Central memory CD4-positive, alpha-beta T cell (primary cell): Measurements from ENCODE around the gene BRMS1.
"Not testable (repeated sequence)": the region's sequence is repeated elsewhere in the genome, so short reads cannot be mapped to it uniquely, and the experiment has no call there.

Experiments
- DNase-seq: peaks from one replicate; pipeline ENCODE4 v3.0.0; 2022
- total RNA-seq, 3 experiments: gene quantifications; one replicate each; lab custom pipeline; 2026; lab: John Stamatoyannopoulos, UW

Gene BRMS1, protein sequence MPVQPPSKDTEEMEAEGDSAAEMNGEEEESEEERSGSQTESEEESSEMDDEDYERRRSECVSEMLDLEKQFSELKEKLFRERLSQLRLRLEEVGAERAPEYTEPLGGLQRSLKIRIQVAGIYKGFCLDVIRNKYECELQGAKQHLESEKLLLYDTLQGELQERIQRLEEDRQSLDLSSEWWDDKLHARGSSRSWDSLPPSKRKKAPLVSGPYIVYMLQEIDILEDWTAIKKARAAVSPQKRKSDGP
- total RNA-seq = 39.4 to 103 (median 59.3) reads per million in 3 experiments

DNA sequence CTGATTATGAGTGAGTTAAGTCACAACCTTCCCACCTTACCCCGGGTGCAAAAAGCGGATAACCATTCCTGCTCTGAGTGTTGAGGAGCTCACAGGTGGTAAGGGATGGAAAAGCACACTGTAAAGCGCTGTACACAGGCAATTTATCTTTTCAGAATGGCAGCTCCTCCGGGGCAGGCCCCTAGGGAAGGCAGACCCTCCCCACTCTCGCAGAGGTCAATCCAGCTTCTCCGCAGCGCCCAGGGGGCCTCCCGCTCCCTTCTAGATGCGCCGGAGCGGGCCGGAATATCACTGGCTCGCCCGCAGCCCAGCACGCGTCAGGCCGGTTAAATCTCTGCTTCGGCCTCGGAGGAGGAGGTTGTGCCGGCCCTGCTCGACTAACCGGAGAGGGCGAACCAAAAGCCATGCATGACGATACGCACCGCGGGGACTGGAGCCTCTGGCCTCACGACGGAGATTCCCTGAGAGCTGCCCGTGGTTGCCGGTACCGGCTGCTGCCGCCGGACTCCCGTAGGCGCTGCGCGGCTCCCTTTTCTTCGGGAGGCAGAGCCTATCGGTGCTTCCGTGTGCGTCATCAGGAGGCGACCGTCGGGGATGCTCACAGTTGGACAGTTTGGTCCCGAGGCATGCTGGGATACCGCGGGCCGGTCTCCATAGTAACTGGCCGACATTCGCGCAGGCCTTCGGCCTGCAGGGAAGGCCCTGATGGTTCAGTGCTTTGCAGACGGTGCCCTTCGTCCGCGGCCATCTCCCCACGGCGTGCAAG, at the start of gene BRMS1:
BRMS1 (minus strand) TSS at position 555 of the 766 bp plus-strand sequence. CDS start 2,870 bp downstream, outside the sequence.
- peak; percentile 93 for DNase-seq

- DNase-seq = no peak
These were observed 49.0 kb upstream of the BRMS1 start for GRCh38 chr11:66393954-66394353.

DNA sequence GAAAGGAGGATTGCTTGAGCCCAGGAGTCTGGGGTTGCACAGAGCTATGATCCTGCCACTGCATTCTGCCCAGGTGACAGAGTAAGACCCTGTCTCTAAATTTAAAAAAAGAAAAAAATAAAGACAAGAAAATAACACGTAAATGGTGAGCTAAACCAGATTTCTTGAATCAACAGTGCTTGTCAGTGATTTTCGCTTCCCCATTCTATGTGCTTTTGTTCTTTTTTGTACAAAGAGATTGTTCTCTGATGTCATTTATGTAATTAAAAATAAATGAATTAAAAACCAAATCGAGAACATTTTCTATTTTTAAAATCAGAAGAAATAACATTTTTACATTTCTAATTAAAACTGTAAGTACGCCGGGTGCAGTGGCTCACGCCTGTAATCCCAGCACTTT, 46.4 kb upstream of the BRMS1 start:
- no peak for DNase-seq

DNA sequence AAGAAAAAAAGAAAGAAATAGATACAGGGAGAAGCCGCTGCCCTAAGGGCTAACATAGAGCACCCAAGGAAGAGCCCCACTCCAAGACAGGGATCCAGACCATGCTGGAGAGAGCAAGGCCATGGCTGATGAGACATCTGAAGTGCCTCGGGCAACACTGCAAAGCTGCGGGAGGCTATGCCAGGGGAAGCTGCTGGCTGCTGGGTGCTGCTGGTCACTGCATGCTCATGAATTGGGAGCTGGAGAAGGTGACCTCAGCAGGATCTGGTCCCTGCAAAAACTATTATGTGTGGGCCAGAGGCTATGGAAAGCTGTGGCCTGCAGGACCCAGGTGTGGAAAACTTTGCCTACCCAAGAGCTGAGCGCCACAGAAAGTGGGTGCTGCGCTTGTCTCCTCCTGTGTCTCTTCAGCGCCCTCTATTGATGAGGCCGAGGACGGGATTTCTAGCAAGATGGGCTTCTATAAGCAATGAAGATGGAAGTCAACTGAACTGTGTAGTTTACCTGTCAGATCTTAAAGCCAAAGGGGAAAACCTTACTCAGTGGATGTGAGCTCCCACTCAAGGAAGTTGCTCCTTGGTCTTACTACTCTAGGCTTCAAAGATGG, 44.0 kb upstream of the BRMS1 start:
- peak; percentile 56 for DNase-seq

DNA sequence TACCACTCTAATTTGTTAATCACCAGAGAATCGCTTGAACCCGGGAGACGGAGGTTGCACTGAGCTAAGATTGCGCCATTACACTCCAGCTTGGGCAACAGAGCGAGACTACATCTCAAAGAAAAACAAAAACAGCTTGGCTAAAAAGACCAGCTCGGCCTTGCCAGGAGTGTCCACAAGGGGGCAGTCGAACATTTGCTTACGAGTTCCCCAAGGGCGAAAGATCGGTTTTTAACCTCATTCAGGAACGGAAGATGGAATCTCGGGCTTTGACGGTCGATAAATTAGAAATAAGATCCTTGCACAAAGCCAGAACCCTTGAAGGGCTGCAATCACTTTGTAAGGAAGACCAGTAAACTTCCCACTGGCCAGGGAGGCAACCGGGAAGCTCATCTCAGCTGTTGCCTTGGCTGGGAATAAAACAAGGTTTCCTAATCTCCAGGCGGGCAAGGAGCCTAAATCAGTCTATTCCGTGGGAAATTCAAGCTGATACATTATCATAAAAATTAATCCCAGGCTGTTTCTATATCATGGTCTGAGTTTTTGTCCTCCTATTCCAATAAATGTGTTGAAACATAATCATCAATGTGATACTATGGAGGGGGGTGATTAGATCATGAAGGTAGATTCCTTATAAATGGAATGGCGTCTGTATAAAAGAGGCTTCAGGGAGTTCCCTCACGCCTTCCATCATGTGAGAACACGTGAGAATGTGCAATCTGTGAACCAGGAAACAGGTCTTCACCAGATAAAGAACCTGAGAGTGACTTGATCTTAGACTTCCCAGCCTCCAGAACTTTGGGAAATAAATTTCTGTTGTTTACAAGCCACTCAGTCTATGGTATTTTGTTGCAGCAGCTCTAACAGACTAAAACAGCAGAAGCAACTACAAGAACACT, 41.5 kb upstream of the BRMS1 start:
- DNase-seq = peak; percentile 69

DNA sequence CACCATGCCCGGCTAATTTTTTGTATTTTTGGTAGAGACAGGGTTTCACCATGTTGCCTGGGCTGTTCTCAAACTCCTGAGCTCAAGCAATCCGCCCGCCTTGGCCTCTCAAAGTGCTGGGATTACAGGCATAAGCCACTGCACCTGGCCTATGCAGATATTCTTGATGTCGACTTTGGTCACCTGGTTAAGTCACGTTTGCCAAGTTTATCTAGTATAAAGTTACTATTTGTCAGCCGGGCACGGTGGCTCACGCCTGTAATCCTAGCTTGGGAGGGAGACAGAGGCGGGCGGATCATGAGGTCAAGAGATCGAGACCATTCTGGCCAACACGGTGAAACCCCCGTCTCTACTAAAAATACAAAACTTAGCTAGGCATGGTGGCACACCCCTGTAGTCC, 39.4 kb upstream of the BRMS1 start:
- not testable (repeated sequence) for DNase-seq

DNA sequence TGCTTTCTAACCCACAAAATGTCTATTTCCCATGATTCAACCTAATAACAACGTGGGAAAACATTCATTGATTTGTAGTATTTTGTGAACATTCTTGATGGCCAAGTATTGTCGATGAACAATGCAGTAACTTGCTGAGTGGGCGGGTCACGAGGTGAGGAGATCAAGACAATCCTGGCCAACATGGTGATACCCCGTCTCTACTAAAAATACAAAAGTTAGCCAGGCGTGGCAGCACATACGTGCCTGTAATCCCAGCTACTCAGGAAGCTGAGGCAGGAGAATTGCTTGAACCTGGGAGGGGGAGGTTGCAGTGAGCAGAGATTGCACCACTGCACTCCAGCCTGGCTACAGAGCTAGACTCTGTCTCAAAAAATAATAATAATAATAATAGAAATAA, 35.4 kb upstream of the BRMS1 start:
- not testable (repeated sequence) for DNase-seq

GRCh38 chr11:66373690-66374287, 28.9 kb upstream of the BRMS1 start:
- not testable (repeated sequence) for DNase-seq

- DNase-seq = no peak
These were observed 28.4 kb upstream of the BRMS1 start for GRCh38 chr11:66373265-66373664.

- DNase-seq = peak; percentile 70
These were observed 26.9 kb upstream of the BRMS1 start, which contains the start of gene SLC29A2 for GRCh38 chr11:66371627-66372415. Gene SLC29A2, minus strand, starts transcription at chr11:66371760. Its CDS starts 169 bp downstream, at chr11:66371591.

GRCh38 chr11:66369073-66369894, 24.4 kb upstream of the BRMS1 start:
- DNase-seq = no peak

GRCh38 chr11:66368484-66368883, 23.6 kb upstream of the BRMS1 start:
- DNase-seq = no peak

- DNase-seq = no peak
These were observed 22.8 kb upstream of the BRMS1 start for GRCh38 chr11:66367561-66368312.

- DNase-seq = no peak
These were observed 22.1 kb upstream of the BRMS1 start for GRCh38 chr11:66366844-66367477.

GRCh38 chr11:66365711-66366619, 21.1 kb upstream of the BRMS1 start:
- DNase-seq = no peak

DNA sequence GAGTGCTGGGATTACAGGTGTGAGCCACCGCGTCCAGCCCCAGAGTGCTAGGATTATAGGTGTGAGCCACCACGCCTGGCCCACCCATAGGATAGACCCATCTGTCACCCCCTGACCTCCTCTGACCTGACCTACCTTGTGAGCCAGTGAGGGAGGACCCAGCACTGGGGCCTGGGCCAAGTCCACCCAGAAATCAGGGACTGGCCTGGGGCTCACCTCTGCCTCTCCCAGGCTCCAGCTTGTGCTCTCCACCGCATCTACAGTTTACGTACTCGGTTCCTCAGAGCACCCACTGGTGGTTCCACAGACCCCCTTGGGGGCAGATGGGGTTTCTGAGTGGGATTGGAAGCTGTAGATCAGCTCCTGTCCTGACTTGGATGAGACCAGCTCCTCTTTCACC, 20.3 kb upstream of the BRMS1 start:
- DNase-seq = no peak

GRCh38 chr11:66363805-66364535, 19.1 kb upstream of the BRMS1 start:
- peak; percentile 38 for DNase-seq
